DND-41 (cell line): ENCODE results near the gene ENHO.

Experiments used
- ATAC-seq: fragments of 200-7000 bp; cut with Tn5 transposase; 3 replicates; pipeline ENCODE4 v1.9.1; 2021; ENCODE audit warnings: low read depth; ENCODE audit not compliant: insufficient read depth
- DNase-seq: peaks from one replicate; pipeline ENCODE4 v3.0.0-alpha.2; 2020
- H2AFZ ChIP-seq: 2 replicates; pipeline ENCODE4 v1.6.0; 2012; ENCODE audit warnings: low read depth, low read length
- H3K27ac ChIP-seq: 2 replicates; pipeline ENCODE4 v1.5.1; 2012; ENCODE audit warnings: low read length, inconsistent platforms
- H3K27me3 ChIP-seq: fragments of 200-600 bp; sonication (generic); 2 replicates; pipeline ENCODE4 v1.6.0; 2012; ENCODE audit warnings: low read length, mild to moderate bottlenecking, inconsistent platforms; ENCODE audit not compliant: insufficient read depth, poor library complexity
- H3K36me3 ChIP-seq: 2 replicates; pipeline ENCODE4 v1.5.1; 2012; ENCODE audit warnings: low read length, inconsistent platforms; ENCODE audit not compliant: insufficient read depth
- H3K4me1 ChIP-seq: 2 replicates; pipeline ENCODE4 v1.5.1; 2012; ENCODE audit warnings: mild to moderate bottlenecking, low read length; ENCODE audit not compliant: insufficient read depth
- H3K4me2 ChIP-seq: 2 replicates; pipeline ENCODE4 v1.6.0; 2012; ENCODE audit warnings: mild to moderate bottlenecking, moderate library complexity, low read length, inconsistent platforms; ENCODE audit not compliant: insufficient read depth
- H3K4me3 ChIP-seq, 2 experiments: fragments of 200-600 bp in 1 of 2; shearing (Covaris generic) in 1 of 2; 2 replicates each; pipeline ENCODE4 v1.5.1; 2012 to 2016; ENCODE audit warnings: inconsistent platforms in 2 of 2, low read length in 2 of 2, mild to moderate bottlenecking in 2 of 2, low read depth in 1 of 2, moderate library complexity in 1 of 2
- H3K79me2 ChIP-seq: 2 replicates; pipeline ENCODE4 v1.6.0; 2012; ENCODE audit warnings: low read length, inconsistent platforms; ENCODE audit not compliant: insufficient read depth
- H3K9ac ChIP-seq: 2 replicates; pipeline ENCODE4 v1.6.0; 2012; ENCODE audit warnings: low read depth, mild to moderate bottlenecking, inconsistent platforms, low read length, moderate library complexity
- H3K9me3 ChIP-seq: 2 replicates; pipeline ENCODE4 v1.5.1; 2012; ENCODE audit warnings: low read length, moderate library complexity, mild to moderate bottlenecking, inconsistent platforms; ENCODE audit not compliant: insufficient read depth, severe bottlenecking
- H4K20me1 ChIP-seq: 2 replicates; pipeline ENCODE4 v1.6.0; 2012; ENCODE audit warnings: low read length; ENCODE audit not compliant: insufficient read depth
- CTCF ChIP-seq: IDR thresholded peaks from 2 replicates; pipeline ENCODE4 v1.5.1; 2012; ENCODE audit warnings: borderline replicate concordance, low read length, moderate library complexity, mild to moderate bottlenecking; ENCODE audit not compliant: poor library complexity, severe bottlenecking; ENCODE audit errors: extremely low read depth
- EZH2 ChIP-seq: IDR thresholded peaks from 3 replicates; pipeline ENCODE4 v1.6.1; 2012; ENCODE audit warnings: borderline replicate concordance, low read depth, mild to moderate bottlenecking, moderate library complexity, low read length, inconsistent platforms; ENCODE audit not compliant: severe bottlenecking

Gene ENHO

GRCh38 chr9:34513567-34514214, 9.1 kb downstream of the ENHO start:
- Histone ChIP-seq H3K4me3 (no peak overlapping the region), H3K36me3 (no peaks in the 10 kb centered on the region), H3K4me2 (no peak overlapping the region), H3K79me2 (no peaks in the 10 kb centered on the region), H4K20me1 (no peaks in the 10 kb centered on the region), H3K4me1 (no peaks in the 10 kb centered on the region), H2AFZ (no peak overlapping the region), H3K27me3 (peaks cover 6% of the 10 kb centered on the region), H3K27ac (no peak overlapping the region), H3K9me3 (no peaks in the 10 kb centered on the region), H3K9ac (no peak overlapping the region)
- TF ChIP-seq EZH2 = no peak
- no peak for TF ChIP-seq CTCF
- ATAC-seq (no peak), DNase-seq (no peak)

GRCh38 chr9:34512131-34513078, 10.4 kb downstream of the ENHO start:
- H3K9ac ChIP-seq = no peak overlapping the region
- no peaks in the 10 kb centered on the region for H3K9me3 ChIP-seq

GRCh38 chr9:34510497-34511468, 12.0 kb downstream of the ENHO start:
- H3K4me2 ChIP-seq = no peak overlapping the region
- H2AFZ ChIP-seq = no peak overlapping the region
- no peak for DNase-seq
- no peaks in the 10 kb centered on the region for H3K9me3 ChIP-seq
- no peak overlapping the region for H3K9ac ChIP-seq
- no peak for ATAC-seq
- no peaks in the 10 kb centered on the region for H3K36me3 ChIP-seq
- H4K20me1 ChIP-seq = no peaks in the 10 kb centered on the region; the same call in 1 of the 2 replicates
- no peaks in the 10 kb centered on the region for H3K4me1 ChIP-seq
- no peak overlapping the region for H3K27ac ChIP-seq
- no peak for TF ChIP-seq CTCF
- TF ChIP-seq EZH2 = no peak
- H3K27me3 ChIP-seq = no peaks in the 10 kb centered on the region
- no peak overlapping the region for H3K4me3 ChIP-seq
- H3K79me2 ChIP-seq = no peaks in the 10 kb centered on the region

More at GRCh38 chr9:34512131-34513078, 10.4 kb downstream of the ENHO start:
- Histone ChIP-seq H3K4me1 (no peaks in the 10 kb centered on the region), H3K27ac (no peak overlapping the region), H4K20me1 (no peaks in the 10 kb centered on the region), H3K36me3 (no peaks in the 10 kb centered on the region), H3K4me2 (no peak overlapping the region), H3K27me3 (peaks cover 6% of the 10 kb centered on the region), H2AFZ (no peak overlapping the region), H3K4me3 (no peak overlapping the region), H3K79me2 (no peaks in the 10 kb centered on the region)
- no peak for DNase-seq
- no peak for ATAC-seq
- TF ChIP-seq CTCF = no peak
- TF ChIP-seq EZH2 = no peak
